Muscle of leg (tissue), 16 donors: Measurements from ENCODE around the gene EZR. TPM values are rescaled to one million over a fixed set of nuclear protein-coding genes. Genes with fewer than 3 reads are reported as not detected.
A peak's percentile ranks its signal among the peaks of the same experiment; 100 is the strongest.

Experiments used
- DNase-seq: peaks from one replicate; pipeline ENCODE4 v3.0.0; 2013
- H3K27ac ChIP-seq: one replicate; pipeline ENCODE4 v1.5.1; 2013; ENCODE audit warnings: mild to moderate bottlenecking, low read length, control low read depth
- H3K27me3 ChIP-seq: one replicate; pipeline ENCODE4 v1.6.1; 2013; ENCODE audit warnings: low read length; ENCODE audit not compliant: control insufficient read depth, insufficient read depth
- H3K36me3 ChIP-seq: one replicate; pipeline ENCODE4 v1.6.1; 2013; ENCODE audit warnings: low read length; ENCODE audit not compliant: control insufficient read depth, insufficient read depth
- H3K4me1 ChIP-seq: one replicate; pipeline ENCODE4 v1.6.1; 2013; ENCODE audit warnings: low read length; ENCODE audit not compliant: control insufficient read depth, insufficient read depth
- H3K4me3 ChIP-seq: one replicate; pipeline ENCODE4 v1.5.1; 2013; ENCODE audit warnings: low read length, control low read depth
- H3K9me3 ChIP-seq: replicated peaks from 2 replicates; pipeline ENCODE4 v1.6.1; 2013; ENCODE audit warnings: low read depth, low read length; ENCODE audit not compliant: control insufficient read depth
- WGBS: methylation state at CpG from one replicate; pipeline ENCODE4 v1.1.5; 2013; ENCODE audit warnings: missing lambda C conversion rate; ENCODE audit not compliant: insufficient coverage; 5-methylcytosine and 5-hydroxymethylcytosine counted together
- long read RNA-seq, 11 donors: transcript quantifications; one replicate each; lab custom pipeline, GENCODE V29; 2026
- polyA plus RNA-seq, 8 donors: library from polyadenylated mRNA; unstranded; fragments of 120-200 nt; gene quantifications; one replicate each; pipeline versions ENCODE4 v1.2.1 to v1.2.3, GENCODE V29; 2013; ENCODE audit warnings: inconsistent platforms in 1 of 8, low replicate concordance in 1 of 8; ENCODE audit not compliant: insufficient read length in 8 of 8, insufficient read depth in 1 of 8
- total RNA-seq: library from RNA; stranded (reverse); fragments of 120-200 nt; gene quantifications from one replicate; pipeline ENCODE4 v1.2.4, GENCODE V29; 2013

Gene EZR
- total RNA-seq (23.3 TPM), polyA plus RNA-seq (10 to 100 TPM; 28.5 to 58.5 (median 38.8) TPM)
- long read RNA-seq, donor 1, transcript EZR-202 (14 exons, 3,096 nt), result major isoform, 6 of 7 reads
- long read RNA-seq, donor 1, partial matches to known transcripts, result 0 of 7 reads
- long read RNA-seq, donor 1, other reads (novel, unspliced or antisense), result 0 of 7 reads
- long read RNA-seq, donor 2, result 0 reads
- long read RNA-seq, donor 3, transcript EZR-201 (13 exons, 3,068 nt), result major isoform, 5 of 7 reads
- long read RNA-seq, donor 3, partial matches to known transcripts, result 0 of 7 reads
- long read RNA-seq, donor 3, other reads (novel, unspliced or antisense), result 0 of 7 reads
- long read RNA-seq, donor 4, result 0 reads
- long read RNA-seq, donor 5, transcript EZR-202 (14 exons, 3,096 nt), result major isoform, 11 of 24 reads
- long read RNA-seq, donor 5, partial matches to known transcripts, result 12 of 24 reads
- long read RNA-seq, donor 5, other reads (novel, unspliced or antisense), result 0 of 24 reads
- long read RNA-seq, donor 6, transcript EZR-202 (14 exons, 3,096 nt), result major isoform, 5 of 6 reads
- long read RNA-seq, donor 6, partial matches to known transcripts, result 0 of 6 reads
- long read RNA-seq, donor 6, other reads (novel, unspliced or antisense), result 0 of 6 reads
- long read RNA-seq, donor 7, partial matches to known transcripts, result 5 of 12 reads
- long read RNA-seq, donor 7, other reads (novel, unspliced or antisense), result 0 of 12 reads
- long read RNA-seq, donor 8, partial matches to known transcripts, result 0 of 2 reads
- long read RNA-seq, donor 8, other reads (novel, unspliced or antisense), result 0 of 2 reads
- long read RNA-seq, donor 9, partial matches to known transcripts, result 0 of 5 reads
- long read RNA-seq, donor 9, other reads (novel, unspliced or antisense), result 0 of 5 reads
- long read RNA-seq, donor 10, partial matches to known transcripts, result 0 of 1 reads
- long read RNA-seq, donor 10, other reads (novel, unspliced or antisense), result 0 of 1 reads
- long read RNA-seq, donor 11, partial matches to known transcripts, result 0 of 5 reads
- long read RNA-seq, donor 11, other reads (novel, unspliced or antisense), result 0 of 5 reads

DNA sequence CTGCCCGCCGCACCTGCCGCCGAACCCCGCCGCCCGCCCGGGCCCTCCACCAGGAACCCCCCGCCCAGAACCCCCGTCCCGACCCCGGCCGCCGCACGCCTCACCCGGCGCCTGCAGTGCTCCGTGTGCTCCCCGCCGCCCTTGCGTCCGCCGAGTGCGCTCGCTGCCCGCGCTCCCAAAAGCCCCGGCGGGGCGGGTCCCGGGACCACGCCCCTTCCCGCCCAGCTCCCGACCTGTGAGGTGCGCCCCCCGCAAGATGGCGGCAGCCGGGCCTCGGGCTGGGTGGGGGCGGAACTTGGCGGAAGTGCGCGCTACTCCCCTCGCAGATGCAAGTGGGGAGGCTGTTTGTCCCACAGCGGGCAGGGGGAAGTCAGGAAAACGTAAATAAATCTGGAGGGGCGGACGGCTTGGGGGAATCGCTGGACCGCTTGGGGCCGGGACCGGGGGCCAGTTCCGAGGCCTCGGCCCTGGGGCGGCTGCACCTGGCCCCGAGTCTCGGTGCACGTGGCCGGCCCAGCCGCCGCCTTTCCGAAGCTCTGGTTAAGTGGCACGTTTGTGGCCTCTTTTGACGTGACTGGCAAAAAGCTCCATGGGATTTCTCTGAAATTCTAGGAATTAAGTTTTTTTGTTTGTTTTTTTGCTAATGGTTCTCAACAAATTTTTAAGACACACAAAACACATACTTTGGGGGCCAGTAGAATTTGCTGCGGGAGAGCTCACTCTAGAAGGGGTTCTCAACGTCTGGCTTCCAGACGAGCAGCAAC lies at the start of gene EZR:
EZR (minus strand) TSS at position 156 of the 764 bp plus-strand sequence. CDS start 1,275 bp downstream, outside the sequence.
- peak; percentile 85 for DNase-seq
- WGBS, result 2% methylated on average over 60 of the region's 67 CpGs
- Histone ChIP-seq H3K27me3 (no peaks in the 10 kb centered on the region), H3K4me1 (peaks cover 14% of the 10 kb centered on the region), H3K36me3 (no peaks in the 10 kb centered on the region), H3K27ac (peak within 1 kb of the TSS; percentile 92), H3K4me3 (peak within 1 kb of the TSS; percentile 81), H3K9me3 (no peaks in the 10 kb centered on the region)

DNA sequence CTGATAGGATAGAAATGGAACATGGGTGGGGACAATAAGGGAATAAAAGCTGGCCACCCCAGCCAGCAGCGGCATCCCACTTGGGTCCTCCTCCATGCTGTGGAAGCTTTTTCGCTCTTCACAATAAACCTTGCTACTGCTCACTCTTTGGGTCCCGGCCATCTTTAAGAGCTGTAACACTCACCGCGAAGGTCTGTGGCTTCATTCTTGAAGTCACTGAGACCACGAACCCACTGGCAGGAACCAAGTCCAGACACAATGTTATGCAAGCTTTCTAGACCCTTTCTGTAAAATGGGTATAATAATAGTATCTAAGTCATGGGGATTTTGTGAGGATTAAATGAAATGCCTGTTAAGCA lies 48.9 kb upstream of the EZR start:
- no peaks in the 10 kb centered on the region for H3K9me3 ChIP-seq
- H3K27ac ChIP-seq, result no peak overlapping the region
- no peaks in the 10 kb centered on the region for H3K36me3 ChIP-seq
- H3K27me3 ChIP-seq, result no peaks in the 10 kb centered on the region
- 100% methylated on average over 5 of the region's 6 CpGs for WGBS
- peaks cover 12% of the 10 kb centered on the region for H3K4me1 ChIP-seq
- no peak overlapping the region for H3K4me3 ChIP-seq
- DNase-seq, result no peak

- DNase-seq, result no peak
- Histone ChIP-seq H3K9me3 (no peaks in the 10 kb centered on the region), H3K27ac (no peak overlapping the region), H3K4me1 (peaks cover 12% of the 10 kb centered on the region), H3K4me3 (no peak overlapping the region), H3K27me3 (no peaks in the 10 kb centered on the region), H3K36me3 (no peaks in the 10 kb centered on the region)
- WGBS, result 82% methylated on average over 6 of the region's 10 CpGs
Observed at GRCh38 chr6:158867381-158868121, 48.4 kb upstream of the EZR start.

GRCh38 chr6:158865769-158866168 lies 46.6 kb upstream of the EZR start:
- H3K27me3 ChIP-seq, result no peaks in the 10 kb centered on the region
- H3K4me3 ChIP-seq, result no peak overlapping the region
- WGBS, result no CpG with 5 or more reads among the region's 2 CpGs
- no peak for DNase-seq
- no peaks in the 10 kb centered on the region for H3K9me3 ChIP-seq
- H3K4me1 ChIP-seq, result peaks cover 12% of the 10 kb centered on the region
- no peak overlapping the region for H3K27ac ChIP-seq
- no peaks in the 10 kb centered on the region for H3K36me3 ChIP-seq

- H3K4me1 ChIP-seq, result no peaks in the 10 kb centered on the region
- H3K27ac ChIP-seq, result no peak overlapping the region
- H3K4me3 ChIP-seq, result no peak overlapping the region
- DNase-seq, result no peak
- no peaks in the 10 kb centered on the region for H3K27me3 ChIP-seq
- WGBS, result 100% methylated on average over 1 of the region's 4 CpGs
- H3K36me3 ChIP-seq, result no peaks in the 10 kb centered on the region
- H3K9me3 ChIP-seq, result no peaks in the 10 kb centered on the region
Observed at GRCh38 chr6:158863646-158864045, 44.5 kb upstream of the EZR start.

DNA sequence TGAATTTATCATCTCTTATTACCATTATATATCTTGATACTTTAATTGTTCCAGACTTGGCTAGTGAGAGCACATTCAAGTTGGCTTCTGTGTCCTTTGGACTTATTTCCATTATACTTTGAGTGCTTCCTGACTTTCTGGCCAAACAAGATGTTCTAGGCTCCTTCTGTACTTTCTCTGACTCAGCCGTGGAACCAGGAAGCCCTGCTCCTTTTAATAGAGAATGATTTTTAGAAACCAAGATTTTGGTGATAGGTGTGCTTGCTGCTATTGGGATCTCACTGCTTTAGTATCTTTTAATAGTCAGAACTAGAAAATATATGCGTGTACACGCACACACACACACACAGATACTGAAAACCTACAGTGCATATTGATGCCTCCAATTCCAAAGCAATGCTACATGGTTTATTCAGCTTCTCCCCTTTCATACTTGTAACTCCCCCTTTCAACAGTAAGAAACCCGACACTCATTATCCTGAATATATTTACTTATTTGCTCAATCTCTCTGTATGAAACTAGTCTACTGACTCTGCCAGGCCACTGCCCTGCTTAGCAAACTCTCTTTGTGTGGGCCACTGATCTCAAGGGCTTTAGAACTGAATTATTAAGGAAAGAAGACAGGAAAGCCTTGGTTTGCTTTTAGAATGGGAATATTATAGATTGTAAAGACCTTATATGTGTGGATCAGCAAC lies 42.7 kb upstream of the EZR start:
- Histone ChIP-seq H3K4me1 (no peaks in the 10 kb centered on the region), H3K36me3 (no peaks in the 10 kb centered on the region), H3K27me3 (no peaks in the 10 kb centered on the region), H3K4me3 (no peak overlapping the region), H3K9me3 (no peaks in the 10 kb centered on the region), H3K27ac (no peak overlapping the region)
- WGBS, result 65% methylated on average over 2 of the region's 4 CpGs
- no peak for DNase-seq

GRCh38 chr6:158860279-158860865 lies 41.2 kb upstream of the EZR start:
- Histone ChIP-seq H3K4me3 (no peak overlapping the region), H3K4me1 (no peaks in the 10 kb centered on the region), H3K27ac (no peak overlapping the region), H3K27me3 (no peaks in the 10 kb centered on the region), H3K9me3 (no peaks in the 10 kb centered on the region), H3K36me3 (no peaks in the 10 kb centered on the region)
- 98% methylated on average over 5 of the region's 6 CpGs for WGBS
- no peak for DNase-seq

GRCh38 chr6:158856261-158856660 lies 37.1 kb upstream of the EZR start:
- WGBS, result no CpG with 5 or more reads among the region's 4 CpGs
- Histone ChIP-seq H3K36me3 (no peaks in the 10 kb centered on the region), H3K4me3 (no peak overlapping the region), H3K9me3 (no peaks in the 10 kb centered on the region), H3K27me3 (no peaks in the 10 kb centered on the region), H3K4me1 (peaks cover 8% of the 10 kb centered on the region), H3K27ac (no peak overlapping the region)
- DNase-seq, result peak; percentile 41
